ENCODE data around the gene COL4A2. TPM values are rescaled to one million over a fixed set of nuclear protein-coding genes. Genes with fewer than 3 reads are reported as not detected.

The COL4A2 gene
- total and polyA plus RNA-seq, 8 donors = 18.4 to 130 (median 43.8) TPM

- intact Hi-C loops (cut with DNase I) = no loop called here
- no peaks in the 10 kb centered on the region for H3K9me3 ChIP-seq
- WGBS, 2 donors = 75 to 76% methylated on average over 18 of the region's 18 CpGs
- no peaks in the 10 kb centered on the region for H3K36me3 ChIP-seq
- no peak overlapping the region for H3K27ac ChIP-seq
- no peaks in the 10 kb centered on the region for H3K4me1 ChIP-seq
- H3K27me3 ChIP-seq = peaks cover 0 to 6% (median 0%) of the 10 kb centered on the region in 4 donors
- no peak for ATAC-seq
- H3K4me3 ChIP-seq = no peak overlapping the region
- FAIRE-seq = no peak
- TF ChIP-seq CTCF (IDR thresholded peaks at IDR 0.05) = no peak
- DNase-seq = no peak
Observed at GRCh38 chr13:110314516-110315245, 7.6 kb downstream of the COL4A2 start.

GRCh38 chr13:110316196-110316595 lies 9.1 kb downstream of the COL4A2 start:
- no peak for DNase-seq
- intact Hi-C loops (cut with DNase I) = no loop called here
- H3K4me1 ChIP-seq = no peaks in the 10 kb centered on the region
- no peak for TF ChIP-seq CTCF (IDR thresholded peaks at IDR 0.05)
- ATAC-seq = no peak
- H3K9me3 ChIP-seq = no peaks in the 10 kb centered on the region
- no peaks in the 10 kb centered on the region for H3K36me3 ChIP-seq
- 76 to 84% methylated on average over 10 of the region's 10 CpGs for WGBS, 2 donors
- peaks cover 0 to under 1% (median 0%) of the 10 kb centered on the region in 4 donors for H3K27me3 ChIP-seq
- H3K27ac ChIP-seq = no peak overlapping the region
- H3K4me3 ChIP-seq = no peak overlapping the region
- no peak for FAIRE-seq

- Histone ChIP-seq H3K36me3 (no peaks in the 10 kb centered on the region), H3K27ac (no peak overlapping the region), H3K27me3 (no peaks in the 10 kb centered on the region), H3K9me3 (no peaks in the 10 kb centered on the region), H3K4me1 (no peaks in the 10 kb centered on the region), H3K4me3 (no peak overlapping the region)
- FAIRE-seq (no peak), DNase-seq (no peak), ATAC-seq (no peak)
- no peak for TF ChIP-seq CTCF (IDR thresholded peaks at IDR 0.05)
- intact Hi-C loops (cut with DNase I) = no loop called here
- 75 to 79% methylated on average over 5 of the region's 5 CpGs for WGBS, 2 donors
Observed at GRCh38 chr13:110317093-110317492, 10.0 kb downstream of the COL4A2 start.

GRCh38 chr13:110317496-110318195 lies 10.6 kb downstream of the COL4A2 start:
- WGBS, 2 donors = 62 to 72% methylated on average over 13 of the region's 13 CpGs
- H3K9me3 ChIP-seq = no peaks in the 10 kb centered on the region
- H3K27me3 ChIP-seq = no peaks in the 10 kb centered on the region
- no peaks in the 10 kb centered on the region for H3K4me1 ChIP-seq
- H3K36me3 ChIP-seq = no peaks in the 10 kb centered on the region
- no peak overlapping the region for H3K4me3 ChIP-seq
- no peak for TF ChIP-seq CTCF (IDR thresholded peaks at IDR 0.05)
- H3K27ac ChIP-seq = no peak overlapping the region
- DNase-seq (no peak), ATAC-seq (no peak), FAIRE-seq (no peak)
- intact Hi-C loops (cut with DNase I) = no loop called here

- Histone ChIP-seq H3K4me3 (no peak overlapping the region), H3K27ac (no peak overlapping the region), H3K9me3 (no peaks in the 10 kb centered on the region), H3K36me3 (no peaks in the 10 kb centered on the region), H3K27me3 (no peaks in the 10 kb centered on the region), H3K4me1 (no peaks in the 10 kb centered on the region)
- 71 to 75% methylated on average over 7 of the region's 7 CpGs for WGBS, 2 donors
- no peak for TF ChIP-seq CTCF (IDR thresholded peaks at IDR 0.05)
- intact Hi-C loops (cut with DNase I) = no loop called here
- DNase-seq (no peak), FAIRE-seq (no peak), ATAC-seq (no peak)
Observed at GRCh38 chr13:110318920-110319319, 11.8 kb downstream of the COL4A2 start.

Data from pancreas (tissue), 10 donors.